ENCODE data around the gene UIMC1.

Gene UIMC1

GRCh38 chr5:176864755-176865154, 141.8 kb downstream of the UIMC1 start:
- no peaks in the 10 kb centered on the region for H3K4me1 ChIP-seq
- no peak overlapping the region for H3K9ac ChIP-seq
- TF ChIP-seq CTCF (IDR thresholded peaks at IDR 0.05), result no peak
- H2AFZ ChIP-seq, result no peak overlapping the region
- H3K4me2 ChIP-seq (ENCODE audit: low read length), result no peak overlapping the region
- H3K4me3 ChIP-seq (ENCODE audit: low read depth, low read length), result no peak overlapping the region
- no peaks in the 10 kb centered on the region for H3K36me3 ChIP-seq (ENCODE audit: control insufficient read depth, insufficient read depth, low read length)
- H3K9me3 ChIP-seq (ENCODE audit: control insufficient read depth, low read length), result no peaks in the 10 kb centered on the region
- H3K27ac ChIP-seq, result no peak overlapping the region
- peaks cover 7% of the 10 kb centered on the region for H3K27me3 ChIP-seq (ENCODE audit: control insufficient read depth, insufficient read depth, low read length)
- H3K79me2 ChIP-seq, result peaks cover 7% of the 10 kb centered on the region

GRCh38 chr5:176863765-176864098, 142.8 kb downstream of the UIMC1 start:
- no peaks in the 10 kb centered on the region for H3K36me3 ChIP-seq (ENCODE audit: control insufficient read depth, insufficient read depth, low read length)
- H3K4me1 ChIP-seq, result no peaks in the 10 kb centered on the region
- H2AFZ ChIP-seq, result no peak overlapping the region
- no peak for TF ChIP-seq CTCF (IDR thresholded peaks at IDR 0.05)
- H3K27ac ChIP-seq, result no peak overlapping the region
- H3K9me3 ChIP-seq (ENCODE audit: control insufficient read depth, low read length), result no peaks in the 10 kb centered on the region
- peaks cover 7% of the 10 kb centered on the region for H3K79me2 ChIP-seq
- H3K4me2 ChIP-seq (ENCODE audit: low read length), result no peak overlapping the region
- no peak overlapping the region for H3K9ac ChIP-seq
- peaks cover 7% of the 10 kb centered on the region for H3K27me3 ChIP-seq (ENCODE audit: control insufficient read depth, insufficient read depth, low read length)
- no peak overlapping the region for H3K4me3 ChIP-seq (ENCODE audit: low read depth, low read length)

- no peak overlapping the region for H3K4me2 ChIP-seq (ENCODE audit: low read length)
- no peaks in the 10 kb centered on the region for H3K4me1 ChIP-seq
- H2AFZ ChIP-seq, result no peak overlapping the region
- peaks cover 7% of the 10 kb centered on the region for H3K27me3 ChIP-seq (ENCODE audit: control insufficient read depth, insufficient read depth, low read length)
- no peaks in the 10 kb centered on the region for H3K36me3 ChIP-seq (ENCODE audit: control insufficient read depth, insufficient read depth, low read length)
- no peak for TF ChIP-seq CTCF (IDR thresholded peaks at IDR 0.05)
- no peak overlapping the region for H3K9ac ChIP-seq
- no peak overlapping the region for H3K4me3 ChIP-seq (ENCODE audit: low read depth, low read length)
- no peak overlapping the region for H3K27ac ChIP-seq
- H3K79me2 ChIP-seq, result peaks cover 7% of the 10 kb centered on the region
- no peaks in the 10 kb centered on the region for H3K9me3 ChIP-seq (ENCODE audit: control insufficient read depth, low read length)
Measured at GRCh38 chr5:176863041-176863764, 143.4 kb downstream of the UIMC1 start.

- H3K79me2 ChIP-seq, result peaks cover 7% of the 10 kb centered on the region
- H3K27ac ChIP-seq, result no peak overlapping the region
- peaks cover 7% of the 10 kb centered on the region for H3K27me3 ChIP-seq (ENCODE audit: control insufficient read depth, insufficient read depth, low read length)
- no peak for TF ChIP-seq CTCF (IDR thresholded peaks at IDR 0.05)
- H2AFZ ChIP-seq, result no peak overlapping the region
- H3K36me3 ChIP-seq (ENCODE audit: control insufficient read depth, insufficient read depth, low read length), result no peaks in the 10 kb centered on the region
- H3K4me1 ChIP-seq, result no peaks in the 10 kb centered on the region
- no peak overlapping the region for H3K4me3 ChIP-seq (ENCODE audit: low read depth, low read length)
- H3K9ac ChIP-seq, result no peak overlapping the region
- H3K9me3 ChIP-seq (ENCODE audit: control insufficient read depth, low read length), result no peaks in the 10 kb centered on the region
- H3K4me2 ChIP-seq (ENCODE audit: low read length), result no peak overlapping the region
Measured at GRCh38 chr5:176862330-176862995, 144.1 kb downstream of the UIMC1 start.

- Histone ChIP-seq H3K9me3 (ENCODE audit: control insufficient read depth, low read length) (no peaks in the 10 kb centered on the region), H3K9ac (no peak overlapping the region), H3K27me3 (ENCODE audit: control insufficient read depth, insufficient read depth, low read length) (peaks cover 7% of the 10 kb centered on the region), H3K4me3 (ENCODE audit: low read depth, low read length) (no peak overlapping the region), H3K79me2 (peaks cover 7% of the 10 kb centered on the region), H3K27ac (no peak overlapping the region), H3K4me1 (no peaks in the 10 kb centered on the region), H3K4me2 (ENCODE audit: low read length) (no peak overlapping the region), H2AFZ (no peak overlapping the region), H3K36me3 (ENCODE audit: control insufficient read depth, insufficient read depth, low read length) (no peaks in the 10 kb centered on the region)
- TF ChIP-seq CTCF (IDR thresholded peaks at IDR 0.05), result no peak
Measured at GRCh38 chr5:176861276-176861675, 145.3 kb downstream of the UIMC1 start.

Measured in parathyroid adenoma (tissue), 2 donors.